GM12878 (cell line): Measurements from ENCODE around the gene ZBTB24.

ENCODE experiments used
- CHD1 ChIP-seq: IDR thresholded peaks from 2 replicates; pipeline ENCODE4 v1.6.1; 2012; ENCODE audit warnings: low read depth, low read length, improper control_type of control experiment
- CTCF ChIP-seq, 3 experiments: IDR thresholded peaks in 2 of 3; conservative IDR thresholded peaks in 1 of 3; 2 replicates each; pipeline ENCODE4 v1.5.1; 2011; ENCODE audit warnings: low read depth in 3 of 3, low read length in 3 of 3, mild to moderate bottlenecking in 3 of 3, control low read depth in 2 of 3, moderate library complexity in 2 of 3, inconsistent platforms in 1 of 3, mixed read lengths in 1 of 3; ENCODE audit not compliant: control insufficient read depth in 2 of 3, insufficient read depth in 1 of 3; ENCODE audit errors: extremely low read depth in 1 of 3
- JUND ChIP-seq: IDR thresholded peaks from 2 replicates; pipeline ENCODE4 v1.6.1; 2012; ENCODE audit warnings: low read depth, mild to moderate bottlenecking, low read length, improper control_type of control experiment, moderate library complexity
- MAX ChIP-seq: IDR thresholded peaks from 2 replicates; pipeline ENCODE4 v1.6.1; 2012; ENCODE audit warnings: low read depth, low read length, improper control_type of control experiment
- MLLT1 ChIP-seq: fragments of 450-650 bp; IDR thresholded peaks from 2 replicates; pipeline ENCODE4 v1.6.1; 2016; ENCODE audit warnings: mild to moderate bottlenecking
- NFXL1 ChIP-seq: fragments of 450-650 bp; IDR thresholded peaks from 2 replicates; pipeline ENCODE4 v1.6.1; 2017; ENCODE audit warnings: antibody characterized with exemption, mild to moderate bottlenecking, borderline replicate concordance
- PBX3 ChIP-seq: IDR thresholded peaks from 2 replicates; pipeline ENCODE4 v1.6.1; 2011; ENCODE audit warnings: mild to moderate bottlenecking, low read depth, low read length, moderate library complexity; ENCODE audit not compliant: insufficient replicate concordance
- POLR2AphosphoS5 ChIP-seq: IDR thresholded peaks from 2 replicates; pipeline ENCODE4 v1.6.1; 2011; ENCODE audit warnings: mild to moderate bottlenecking, low read length, inconsistent platforms

GRCh38 chr6:109507490-109508072 lies 24.6 kb upstream of the ZBTB24 start:
- TF ChIP-seq CTCF (IDR thresholded peaks at IDR 0.05 in 2 of 3, conservative IDR thresholded peaks at IDR 0.05 in 1 of 3; ENCODE audit: control insufficient read depth in 2 of 3, extremely low read depth in 1 of 3, insufficient read depth in 1 of 3, low read depth in 3 of 3, low read length in 3 of 3) (no peak), MLLT1 (no peak), CHD1 (no peak), MAX (no peak), JUND (no peak), POLR2AphosphoS5 (no peak), NFXL1 (no peak), PBX3 (no peak)
